Measurements from ENCODE around the gene PAQR5. TPM values are rescaled to one million over a fixed set of nuclear protein-coding genes. Genes with fewer than 3 reads are reported as not detected.

PAQR5 gene
- total and polyA plus RNA-seq, 7 donors = 0.36 to 19.7 (median 10.2) TPM; not detected in 2

DNA sequence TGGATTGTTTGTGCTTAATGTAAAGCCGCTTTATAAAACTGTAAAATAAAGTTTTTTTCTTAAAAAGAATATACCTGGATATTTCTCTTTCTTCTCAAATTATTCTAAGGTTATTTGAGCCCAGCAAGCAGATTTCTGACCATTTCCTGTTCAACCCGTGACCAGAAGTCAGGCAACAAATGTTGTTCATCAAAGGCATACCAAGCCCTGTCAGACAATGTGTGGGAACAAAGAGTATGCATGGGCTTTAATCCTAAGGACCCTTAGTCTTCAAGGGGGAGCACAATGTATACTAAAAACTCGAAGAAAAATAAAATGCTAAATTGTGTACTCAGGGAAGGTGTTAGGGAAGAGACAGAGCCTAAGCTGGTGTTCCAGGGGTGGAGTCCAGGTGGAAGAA, 26.6 kb upstream of the PAQR5 start:
- Histone ChIP-seq H3K27me3 (no peaks in the 10 kb centered on the region), H3K9me3 (no peaks in the 10 kb centered on the region), H3K27ac (no peak overlapping the region), H3K4me3 (no peak overlapping the region), H3K4me1 (no peaks in the 10 kb centered on the region), H3K36me3 (no peaks in the 10 kb centered on the region)
- intact Hi-C loops (cut with DNase I) = no loop called here
- 72 to 79% methylated on average over 3 of the region's 3 CpGs for WGBS, 2 donors
- no peak for DNase-seq
- TF ChIP-seq POLR2AphosphoS5 (IDR thresholded peaks at IDR 0.05) = no peak
- no peak for TF ChIP-seq POLR2A (IDR thresholded peaks at IDR 0.05)
- no peak for TF ChIP-seq EP300 (IDR thresholded peaks at IDR 0.05)
- TF ChIP-seq, protein P1, sequence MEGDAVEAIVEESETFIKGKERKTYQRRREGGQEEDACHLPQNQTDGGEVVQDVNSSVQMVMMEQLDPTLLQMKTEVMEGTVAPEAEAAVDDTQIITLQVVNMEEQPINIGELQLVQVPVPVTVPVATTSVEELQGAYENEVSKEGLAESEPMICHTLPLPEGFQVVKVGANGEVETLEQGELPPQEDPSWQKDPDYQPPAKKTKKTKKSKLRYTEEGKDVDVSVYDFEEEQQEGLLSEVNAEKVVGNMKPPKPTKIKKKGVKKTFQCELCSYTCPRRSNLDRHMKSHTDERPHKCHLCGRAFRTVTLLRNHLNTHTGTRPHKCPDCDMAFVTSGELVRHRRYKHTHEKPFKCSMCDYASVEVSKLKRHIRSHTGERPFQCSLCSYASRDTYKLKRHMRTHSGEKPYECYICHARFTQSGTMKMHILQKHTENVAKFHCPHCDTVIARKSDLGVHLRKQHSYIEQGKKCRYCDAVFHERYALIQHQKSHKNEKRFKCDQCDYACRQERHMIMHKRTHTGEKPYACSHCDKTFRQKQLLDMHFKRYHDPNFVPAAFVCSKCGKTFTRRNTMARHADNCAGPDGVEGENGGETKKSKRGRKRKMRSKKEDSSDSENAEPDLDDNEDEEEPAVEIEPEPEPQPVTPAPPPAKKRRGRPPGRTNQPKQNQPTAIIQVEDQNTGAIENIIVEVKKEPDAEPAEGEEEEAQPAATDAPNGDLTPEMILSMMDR (IDR thresholded peaks at IDR 0.05) = no peak

DNA sequence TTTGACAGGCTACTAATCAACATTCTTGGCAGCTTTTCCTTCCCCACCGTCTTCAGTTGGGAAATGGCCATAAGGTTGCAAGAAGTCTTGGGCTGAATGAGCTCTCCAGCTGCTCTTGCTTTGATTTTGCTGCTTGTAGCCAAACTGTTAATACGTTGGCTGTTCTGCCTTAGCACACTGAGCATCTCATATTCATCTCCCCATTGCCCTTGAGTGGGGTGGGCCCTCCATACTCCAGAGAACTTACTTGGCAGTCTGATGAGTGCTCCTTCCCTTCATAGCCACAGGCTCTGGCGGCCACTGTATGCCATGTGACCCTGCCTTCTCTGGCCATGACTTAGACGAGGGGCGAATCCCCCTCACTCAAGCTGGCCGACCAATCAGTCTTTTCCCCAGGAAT, 25.8 kb upstream of the PAQR5 start:
- no peak for DNase-seq
- WGBS, 2 donors = 84 to 87% methylated on average over 6 of the region's 6 CpGs
- Histone ChIP-seq H3K27me3 (no peaks in the 10 kb centered on the region), H3K4me3 (no peak overlapping the region), H3K36me3 (no peaks in the 10 kb centered on the region), H3K9me3 (no peaks in the 10 kb centered on the region), H3K27ac (no peak overlapping the region), H3K4me1 (no peaks in the 10 kb centered on the region)
- TF ChIP-seq EP300 (IDR thresholded peaks at IDR 0.05) (no peak), POLR2A (IDR thresholded peaks at IDR 0.05) (no peak), POLR2AphosphoS5 (IDR thresholded peaks at IDR 0.05) (no peak)
- TF ChIP-seq, protein P1 (IDR thresholded peaks at IDR 0.05) = no peak
- intact Hi-C loops (cut with DNase I) = no loop called here

DNA sequence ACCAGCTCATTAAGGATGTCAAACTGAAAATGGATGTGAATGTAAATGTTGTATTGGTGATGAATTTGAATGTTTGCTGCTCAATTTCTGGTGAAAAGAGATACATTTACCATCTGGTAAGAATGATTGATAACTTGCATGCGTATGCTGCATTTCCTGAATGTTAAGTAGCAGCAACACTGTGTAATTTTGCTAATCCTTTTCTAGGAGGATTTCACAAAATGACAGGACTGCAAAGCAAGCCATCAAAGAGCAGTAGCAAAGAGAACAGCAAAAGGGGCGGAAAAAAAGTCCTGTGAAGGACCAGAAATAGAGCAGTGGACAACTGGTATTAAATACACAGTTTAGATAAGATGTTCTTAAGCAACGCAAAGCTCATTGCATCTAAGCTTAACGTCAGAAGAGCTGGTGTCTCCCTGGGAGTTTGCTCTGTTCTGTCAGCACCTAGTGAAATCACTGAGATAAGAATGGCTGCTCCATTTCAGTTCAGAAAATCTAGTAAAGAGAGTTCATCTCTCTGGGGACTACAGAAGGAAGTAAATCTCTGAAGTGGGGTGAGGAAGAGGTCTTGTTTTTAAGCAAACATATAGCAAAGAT, 23.5 kb upstream of the PAQR5 start:
- Histone ChIP-seq H3K36me3 (no peaks in the 10 kb centered on the region), H3K4me1 (no peaks in the 10 kb centered on the region), H3K27me3 (peaks cover 0 to 4% (median 0%) of the 10 kb centered on the region in 3 donors), H3K27ac (no peak overlapping the region), H3K4me3 (no peak overlapping the region), H3K9me3 (no peaks in the 10 kb centered on the region)
- TF ChIP-seq, protein P1 (IDR thresholded peaks at IDR 0.05) = no peak
- TF ChIP-seq POLR2AphosphoS5 (IDR thresholded peaks at IDR 0.05) = no peak
- no peak for TF ChIP-seq EP300 (IDR thresholded peaks at IDR 0.05)
- no peak for TF ChIP-seq POLR2A (IDR thresholded peaks at IDR 0.05)
- DNase-seq = no peak
- WGBS, 2 donors = 76 to 78% methylated on average over 4 of the region's 4 CpGs
- intact Hi-C loops (cut with DNase I) = no loop called here

DNA sequence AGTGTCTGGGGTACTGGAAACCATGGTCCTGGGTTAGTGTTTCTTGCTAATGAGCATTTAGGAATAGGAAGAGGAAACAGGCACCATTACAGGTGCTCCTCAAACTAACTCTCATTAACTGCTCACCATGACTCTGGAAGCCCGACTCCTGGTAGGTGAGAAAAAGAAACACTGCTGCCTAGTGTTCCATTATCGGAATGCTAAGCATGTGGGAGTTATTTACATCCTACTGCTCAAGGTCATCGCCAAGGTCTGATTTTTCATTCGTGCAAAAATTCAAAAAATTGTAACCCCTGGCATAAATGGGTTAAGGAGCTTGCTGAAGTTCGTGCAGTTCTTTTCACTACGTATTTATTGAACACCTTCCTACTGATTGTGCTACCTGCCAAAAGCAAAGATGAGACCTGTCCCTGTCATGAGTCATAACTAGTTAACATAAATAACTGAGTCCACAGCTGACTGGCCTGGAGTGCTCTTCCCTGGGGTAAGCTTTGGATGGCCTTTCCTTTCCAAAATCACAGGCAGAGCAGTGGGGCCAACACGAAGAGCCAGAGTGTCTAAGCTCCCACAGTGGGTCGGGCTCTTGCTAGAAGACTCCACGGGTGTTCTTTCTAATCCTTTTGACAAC, 22.7 kb upstream of the PAQR5 start:
- DNase-seq = no peak
- no peaks in the 10 kb centered on the region for H3K36me3 ChIP-seq
- H3K27ac ChIP-seq = no peak overlapping the region
- peaks cover 0 to 4% (median 0%) of the 10 kb centered on the region in 3 donors for H3K27me3 ChIP-seq
- intact Hi-C loops (cut with DNase I) = no loop called here
- no peaks in the 10 kb centered on the region for H3K9me3 ChIP-seq
- H3K4me1 ChIP-seq = no peaks in the 10 kb centered on the region
- no peak overlapping the region for H3K4me3 ChIP-seq
- TF ChIP-seq, protein P1 (IDR thresholded peaks at IDR 0.05) = no peak
- TF ChIP-seq POLR2AphosphoS5 (IDR thresholded peaks at IDR 0.05) = no peak
- no peak for TF ChIP-seq EP300 (IDR thresholded peaks at IDR 0.05)
- no peak for TF ChIP-seq POLR2A (IDR thresholded peaks at IDR 0.05)
- WGBS, 2 donors = 78 to 79% methylated on average over 9 of the region's 9 CpGs

Data from sigmoid colon (tissue), 7 donors.